IPS-NIHi7 (cell line): ENCODE results near the gene PIAS2.

ENCODE experiments used
- DNase-seq: peaks from one replicate; pipeline ENCODE4 v3.0.0; 2012; ENCODE audit warnings: mixed read lengths; ENCODE audit errors: extremely low spot score

Gene PIAS2

GRCh38 chr18:46761059-46761769, 156.1 kb downstream of the PIAS2 start:
- no peak for DNase-seq

GRCh38 chr18:46759890-46760289, 157.4 kb downstream of the PIAS2 start:
- no peak for DNase-seq

- peak; percentile 69 for DNase-seq
Observed at GRCh38 chr18:46756559-46757201, 160.6 kb downstream of the PIAS2 start, which contains the start of gene ST8SIA5. Gene ST8SIA5 (minus strand): TSS chr18:46757053. CDS start chr18:46756508, 545 bp downstream.

GRCh38 chr18:46756025-46756558, 161.2 kb downstream of the PIAS2 start:
- no peak for DNase-seq

- DNase-seq, result no peak
Observed at GRCh38 chr18:46755315-46756024, 161.8 kb downstream of the PIAS2 start.

- peak; percentile 49 for DNase-seq
Observed at GRCh38 chr18:46754661-46755292, 162.5 kb downstream of the PIAS2 start.

- no peak for DNase-seq
Observed at GRCh38 chr18:46754188-46754587, 163.1 kb downstream of the PIAS2 start.
